Testis (tissue), 2 donors: ENCODE data around the gene GADD45G.

Experiments
- CTCF ChIP-seq, 3 experiments: fragments of 450-650 bp in 2 of 3; fragments of 200-600 bp in 1 of 3; sonication (generic) in 1 of 3; IDR thresholded peaks; one replicate each; pipeline ENCODE4 v1.5.1; 2016 to 2019; ENCODE audit warnings: antibody characterized with exemption in 3 of 3, mild to moderate bottlenecking in 2 of 3, moderate library complexity in 1 of 3
- POLR2A ChIP-seq: fragments of 450-650 bp; IDR thresholded peaks from one replicate; pipeline ENCODE4 v1.6.1; 2017; ENCODE audit warnings: antibody characterized with exemption, mild to moderate bottlenecking, moderate library complexity

- TF ChIP-seq CTCF (IDR thresholded peaks at IDR 0.05) (peak in 2 of 3 experiments; percentile 45 to 57), POLR2A (no peak)
Observed at GRCh38 chr9:89593727-89594427, 10.9 kb upstream of the GADD45G start.
